HepG2 (cell line): ENCODE measurements around the gene DLG5.

Experiments
- NR2C2 ChIP-seq: sonication (generic); formaldehyde crosslinking; IDR thresholded peaks from 2 replicates; pipeline ENCODE4 v1.4.0; 2020; ENCODE audit warnings: missing genetic modification reagents, mild to moderate bottlenecking, moderate library complexity, borderline replicate concordance
- RFX5 ChIP-seq: IDR thresholded peaks from 2 replicates; pipeline ENCODE4 v1.6.1; 2011; ENCODE audit warnings: low read depth, low read length, improper control_type of control experiment
- SRF ChIP-seq: IDR thresholded peaks from 2 replicates; pipeline ENCODE4 v1.6.1; 2011; ENCODE audit warnings: mild to moderate bottlenecking, low read depth, low read length, moderate library complexity
- TBL1XR1 ChIP-seq: fragments of 150-350 bp; IDR thresholded peaks from 2 replicates; pipeline ENCODE4 v1.6.1; 2014; ENCODE audit warnings: borderline replicate concordance, low read length; ENCODE audit not compliant: partially characterized antibody
- TSC22D2 ChIP-seq: sonication (generic); formaldehyde crosslinking; IDR thresholded peaks from 2 replicates; pipeline ENCODE4 v1.5.1; 2020; ENCODE audit warnings: missing genetic modification reagents, mild to moderate bottlenecking, borderline replicate concordance
- TF ChIP-seq, protein P1 (sequence below): sonication (generic); formaldehyde crosslinking; IDR thresholded peaks from 2 replicates; pipeline ENCODE4 v1.4.0; 2020; ENCODE audit warnings: missing genetic modification reagents
- TF ChIP-seq, protein P2 (sequence below): sonication (generic); formaldehyde crosslinking; IDR thresholded peaks from 2 replicates; pipeline ENCODE4 v1.4.0; 2020; ENCODE audit warnings: missing genetic modification reagents
- TF ChIP-seq, protein P3 (sequence below): sonication (generic); formaldehyde crosslinking; IDR thresholded peaks from 2 replicates; pipeline ENCODE4 v1.5.0; 2020; ENCODE audit warnings: mild to moderate bottlenecking, missing genetic modification reagents, moderate library complexity

DNA sequence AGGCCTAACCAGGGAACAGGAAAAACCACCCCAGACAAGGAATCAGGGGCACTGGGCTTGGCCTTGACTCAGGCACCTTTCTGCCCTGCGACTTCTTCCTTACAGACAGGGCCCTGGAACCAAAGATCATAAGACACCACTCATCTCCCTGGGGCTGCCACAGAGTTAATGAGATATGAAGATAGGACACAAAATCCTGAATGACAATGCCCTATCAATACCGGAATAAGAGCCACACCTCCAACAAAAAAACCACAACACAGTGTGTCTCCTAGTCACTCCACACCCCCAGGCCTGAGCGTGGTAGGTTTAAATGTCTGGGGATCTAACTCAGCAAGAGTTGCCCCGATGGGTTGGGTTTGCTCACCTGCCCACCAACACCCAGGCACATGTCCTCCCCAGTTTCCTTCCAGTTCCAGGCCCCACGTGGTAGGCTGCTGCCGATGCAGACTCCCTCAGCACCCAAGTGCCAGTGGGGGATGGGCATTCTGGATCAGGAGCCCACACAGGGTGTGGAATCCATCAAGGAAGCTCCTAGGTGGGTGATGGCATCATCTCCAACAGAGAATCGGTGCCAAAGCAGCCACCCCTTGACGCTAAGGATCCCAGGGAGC lies 3.9 kb downstream of the DLG5 start:
- no peak for TF ChIP-seq TSC22D2 (CRISPR knock-in tag)
- TF ChIP-seq TBL1XR1: no peak
- TF ChIP-seq SRF: no peak
- no peak for TF ChIP-seq RFX5
- no peak for TF ChIP-seq NR2C2 (CRISPR knock-in tag)
- TF ChIP-seq, protein P1, sequence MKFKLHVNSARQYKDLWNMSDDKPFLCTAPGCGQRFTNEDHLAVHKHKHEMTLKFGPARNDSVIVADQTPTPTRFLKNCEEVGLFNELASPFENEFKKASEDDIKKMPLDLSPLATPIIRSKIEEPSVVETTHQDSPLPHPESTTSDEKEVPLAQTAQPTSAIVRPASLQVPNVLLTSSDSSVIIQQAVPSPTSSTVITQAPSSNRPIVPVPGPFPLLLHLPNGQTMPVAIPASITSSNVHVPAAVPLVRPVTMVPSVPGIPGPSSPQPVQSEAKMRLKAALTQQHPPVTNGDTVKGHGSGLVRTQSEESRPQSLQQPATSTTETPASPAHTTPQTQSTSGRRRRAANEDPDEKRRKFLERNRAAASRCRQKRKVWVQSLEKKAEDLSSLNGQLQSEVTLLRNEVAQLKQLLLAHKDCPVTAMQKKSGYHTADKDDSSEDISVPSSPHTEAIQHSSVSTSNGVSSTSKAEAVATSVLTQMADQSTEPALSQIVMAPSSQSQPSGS (CRISPR knock-in tag): no peak
- TF ChIP-seq, protein P2, sequence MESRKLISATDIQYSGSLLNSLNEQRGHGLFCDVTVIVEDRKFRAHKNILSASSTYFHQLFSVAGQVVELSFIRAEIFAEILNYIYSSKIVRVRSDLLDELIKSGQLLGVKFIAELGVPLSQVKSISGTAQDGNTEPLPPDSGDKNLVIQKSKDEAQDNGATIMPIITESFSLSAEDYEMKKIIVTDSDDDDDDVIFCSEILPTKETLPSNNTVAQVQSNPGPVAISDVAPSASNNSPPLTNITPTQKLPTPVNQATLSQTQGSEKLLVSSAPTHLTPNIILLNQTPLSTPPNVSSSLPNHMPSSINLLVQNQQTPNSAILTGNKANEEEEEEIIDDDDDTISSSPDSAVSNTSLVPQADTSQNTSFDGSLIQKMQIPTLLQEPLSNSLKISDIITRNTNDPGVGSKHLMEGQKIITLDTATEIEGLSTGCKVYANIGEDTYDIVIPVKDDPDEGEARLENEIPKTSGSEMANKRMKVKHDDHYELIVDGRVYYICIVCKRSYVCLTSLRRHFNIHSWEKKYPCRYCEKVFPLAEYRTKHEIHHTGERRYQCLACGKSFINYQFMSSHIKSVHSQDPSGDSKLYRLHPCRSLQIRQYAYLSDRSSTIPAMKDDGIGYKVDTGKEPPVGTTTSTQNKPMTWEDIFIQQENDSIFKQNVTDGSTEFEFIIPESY (CRISPR knock-in tag): no peak
- TF ChIP-seq, protein P3, sequence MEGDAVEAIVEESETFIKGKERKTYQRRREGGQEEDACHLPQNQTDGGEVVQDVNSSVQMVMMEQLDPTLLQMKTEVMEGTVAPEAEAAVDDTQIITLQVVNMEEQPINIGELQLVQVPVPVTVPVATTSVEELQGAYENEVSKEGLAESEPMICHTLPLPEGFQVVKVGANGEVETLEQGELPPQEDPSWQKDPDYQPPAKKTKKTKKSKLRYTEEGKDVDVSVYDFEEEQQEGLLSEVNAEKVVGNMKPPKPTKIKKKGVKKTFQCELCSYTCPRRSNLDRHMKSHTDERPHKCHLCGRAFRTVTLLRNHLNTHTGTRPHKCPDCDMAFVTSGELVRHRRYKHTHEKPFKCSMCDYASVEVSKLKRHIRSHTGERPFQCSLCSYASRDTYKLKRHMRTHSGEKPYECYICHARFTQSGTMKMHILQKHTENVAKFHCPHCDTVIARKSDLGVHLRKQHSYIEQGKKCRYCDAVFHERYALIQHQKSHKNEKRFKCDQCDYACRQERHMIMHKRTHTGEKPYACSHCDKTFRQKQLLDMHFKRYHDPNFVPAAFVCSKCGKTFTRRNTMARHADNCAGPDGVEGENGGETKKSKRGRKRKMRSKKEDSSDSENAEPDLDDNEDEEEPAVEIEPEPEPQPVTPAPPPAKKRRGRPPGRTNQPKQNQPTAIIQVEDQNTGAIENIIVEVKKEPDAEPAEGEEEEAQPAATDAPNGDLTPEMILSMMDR (CRISPR knock-in tag): no peak
